Panc1 (cell line): ENCODE data around the gene EGR4. TPM values are rescaled to one million over a fixed set of nuclear protein-coding genes. Genes with fewer than 3 reads are reported as not detected.

Experiments
- ATAC-seq: fragments of 200-7000 bp; cut with Tn5 transposase; 2 replicates; pipeline ENCODE4 v1.9.1; 2020; ENCODE audit warnings: mild to moderate bottlenecking, moderate library complexity
- BruUV-seq: library from RNA; stranded (reverse); fragments of 400-500 nt; replicated peaks from 2 replicates; lab custom pipeline; 2021; lab: Mats Ljungman, UMichigan
- CTCF ChIA-PET: fragments of 300-600 bp; sonication (Branson Sonifier 250); formaldehyde crosslinking; loops from one replicate; lab custom pipeline; 2022; ENCODE audit warnings: antibody characterized with exemption; lab: Charles Lee
- POLR2A ChIA-PET: fragments of 300-600 bp; sonication (Branson Sonifier 250); formaldehyde crosslinking; loops from one replicate; lab custom pipeline; 2022; ENCODE audit warnings: antibody characterized with exemption; lab: Charles Lee
- DNase-seq: peaks from one replicate; pipeline ENCODE4 v3.0.0-alpha.2; 2010; ENCODE audit warnings: low read depth, low spot score
- H3K27ac ChIP-seq: 2 replicates; pipeline ENCODE4 v1.5.1; 2011; ENCODE audit warnings: mild to moderate bottlenecking, low read length, inconsistent platforms
- H3K27me3 ChIP-seq: fragments of 200-500 bp; sonication (Bioruptor generic); 2 replicates; pipeline ENCODE4 v1.6.0; 2014; ENCODE audit warnings: low read length, inconsistent platforms; ENCODE audit not compliant: control insufficient read depth, insufficient read depth
- H3K36me3 ChIP-seq: fragments of 200-500 bp; sonication (Bioruptor generic); 2 replicates; pipeline ENCODE4 v1.5.1; 2014; ENCODE audit warnings: inconsistent platforms, mild to moderate bottlenecking, low read length, moderate library complexity; ENCODE audit not compliant: control insufficient read depth, insufficient read depth
- H3K4me1 ChIP-seq: 2 replicates; pipeline ENCODE4 v1.5.1; 2011; ENCODE audit warnings: inconsistent platforms, mild to moderate bottlenecking, low read length, moderate library complexity; ENCODE audit not compliant: control insufficient read depth, insufficient read depth
- H3K4me3 ChIP-seq, 2 experiments: 2 replicates each; pipeline ENCODE4 v1.5.1; 2011 to 2012; ENCODE audit warnings: low read depth in 2 of 2, low read length in 2 of 2, mild to moderate bottlenecking in 2 of 2, inconsistent platforms in 1 of 2, moderate library complexity in 1 of 2
- H3K9me3 ChIP-seq: fragments of 200-500 bp; sonication (Bioruptor generic); 2 replicates; pipeline ENCODE4 v1.5.1; 2014; ENCODE audit warnings: low read depth, mild to moderate bottlenecking, inconsistent platforms, low read length, moderate library complexity; ENCODE audit not compliant: control insufficient read depth, insufficient read depth
- CTCF ChIP-seq: fragments of 450-650 bp; IDR thresholded peaks from 2 replicates; pipeline ENCODE4 v1.5.1; 2017; ENCODE audit warnings: mild to moderate bottlenecking
- POLR2AphosphoS5 ChIP-seq: IDR thresholded peaks from 2 replicates; pipeline ENCODE4 v1.6.1; 2012; ENCODE audit warnings: mild to moderate bottlenecking, low read depth, low read length, moderate library complexity
- REST ChIP-seq, 2 experiments: IDR thresholded peaks; 2 replicates each; pipeline ENCODE4 v1.6.1; 2011 to 2012; ENCODE audit warnings: low read depth in 2 of 2, control low read depth in 1 of 2, low read length in 1 of 2, mild to moderate bottlenecking in 1 of 2, moderate library complexity in 1 of 2; ENCODE audit not compliant: insufficient read depth in 1 of 2
- SIN3A ChIP-seq: IDR thresholded peaks from 2 replicates; pipeline ENCODE4 v1.6.1; 2012; ENCODE audit warnings: low read depth, mild to moderate bottlenecking, low read length, moderate library complexity, borderline replicate concordance; ENCODE audit not compliant: insufficient read depth
- TCF7L2 ChIP-seq: IDR thresholded peaks from 2 replicates; pipeline ENCODE4 v1.6.1; 2011; ENCODE audit warnings: mild to moderate bottlenecking, low read depth, low read length, inconsistent platforms
- in situ Hi-C: cut with HindIII; loops from 2 replicates; pipeline ENCODE4 v1.10.0; 2016; ENCODE audit warnings: low sequenced_read_pairs, low pct_unique_long_range_greater_than_20kb
- intact Hi-C: fragments of 100-400 bp; cut with micrococcal nuclease; formaldehyde crosslinking; loops from one replicate; pipeline ENCODE4 v1.10.0; 2022; ENCODE audit not compliant: unreplicated experiment
- total RNA-seq: library from RNA; stranded (reverse); gene quantifications from one replicate; pipeline ENCODE4 v1.2.1, GENCODE V29; 2021; ENCODE audit not compliant: unreplicated experiment

The EGR4 gene
- total RNA-seq, 1 experiment from 2014 or later: 0.08 TPM

GRCh38 chr2:73292906-73293533, 328 bp downstream of the EGR4 start:
- H3K27ac ChIP-seq: no peak overlapping the region
- CTCF ChIA-PET: no interaction called here
- intact Hi-C loops: no loop called here
- in situ Hi-C loops: loop anchor here (10.0 kb wide), 1 partner anchor 58 kb away; the partner anchor contains the start of genes CCT7 and PRADC1
- POLR2A ChIA-PET: interaction anchor here (0.6 kb wide), 1 partner anchor 255 kb away, joined by 6 read pairs; no protein-coding TSS in a partner anchor
- ATAC-seq (peak; percentile 52), DNase-seq (no peak)
- H3K9me3 ChIP-seq: no peaks in the 10 kb centered on the region
- H3K27me3 ChIP-seq: peaks cover 46% of the 10 kb centered on the region
- 0 out of 2 replicates have a peak, but pooled peaks cover 2% of the 10 kb centered on the region for H3K4me1 ChIP-seq
- BruUV-seq: TSS peak; percentile 74
- H3K36me3 ChIP-seq: no peaks in the 10 kb centered on the region
- no peak for TF ChIP-seq REST (IDR thresholded peaks at IDR 0.05; ENCODE audit: insufficient read depth in 1 of 2, low read depth in 2 of 2, low read length in 1 of 2)
- TF ChIP-seq POLR2AphosphoS5: no peak
- TF ChIP-seq CTCF: no peak
- no peak for TF ChIP-seq SIN3A
- no peak for TF ChIP-seq TCF7L2
- peak overlapping the region; percentile 49 to 73 for H3K4me3 ChIP-seq

- in situ Hi-C loops (loop anchor here (10.0 kb wide), 1 partner anchor 58 kb away; the partner anchor contains the start of genes CCT7 and PRADC1), intact Hi-C loops (no loop called here)
- Histone ChIP-seq H3K9me3 (no peaks in the 10 kb centered on the region), H3K36me3 (no peaks in the 10 kb centered on the region), H3K4me3 (peak overlapping the region; percentile 49 to 73; a peak in 3 of 4 replicates), H3K27ac (no peak overlapping the region), H3K4me1 (no peaks in the 10 kb centered on the region), H3K27me3 (peaks cover 46% of the 10 kb centered on the region)
- CTCF ChIA-PET: no interaction called here
- DNase-seq (no peak), ATAC-seq (peak; percentile 15; the same call in 1 of the 2 replicates)
- BruUV-seq: no TSS peak
- no peak for TF ChIP-seq CTCF
- TF ChIP-seq TCF7L2: no peak
- no peak for TF ChIP-seq SIN3A
- 0 out of 4 replicates have a peak, but pooled peaks of 1 of the 2 experiments have one; percentile 26 for TF ChIP-seq REST (IDR thresholded peaks at IDR 0.05; ENCODE audit: insufficient read depth in 1 of 2, low read depth in 2 of 2, low read length in 1 of 2)
- no peak for TF ChIP-seq POLR2AphosphoS5
- POLR2A ChIA-PET: interaction anchor here (0.8 kb wide), 1 partner anchor 1702 kb away, joined by 3 read pairs; no protein-coding TSS in a partner anchor
Measured at GRCh38 chr2:73292316-73292905, 937 bp downstream of the EGR4 start.
